Hepatocyte (in vitro differentiated cells): ENCODE measurements around the gene TMEM150A. TPM values are rescaled to one million over a fixed set of nuclear protein-coding genes. Genes with fewer than 3 reads are reported as not detected.

Experiments used
- DNase-seq: peaks from one replicate; pipeline ENCODE4 v3.0.0-alpha.2; 2016; ENCODE audit warnings: low spot score
- H2AFZ ChIP-seq: fragments of 200-600 bp; sonication (generic); 2 replicates; pipeline ENCODE4 v1.6.0; 2016; ENCODE audit warnings: antibody characterized with exemption, mild to moderate bottlenecking
- H3K27ac ChIP-seq: fragments of 200-600 bp; sonication (generic); 2 replicates; pipeline ENCODE4 v1.5.1; 2016; ENCODE audit warnings: mild to moderate bottlenecking
- H3K27me3 ChIP-seq: fragments of 200-600 bp; sonication (generic); 2 replicates; pipeline ENCODE4 v1.6.1; 2016
- H3K36me3 ChIP-seq: fragments of 200-600 bp; sonication (generic); replicated peaks from 2 replicates; pipeline ENCODE4 v1.5.1; 2016; ENCODE audit warnings: low read depth; ENCODE audit not compliant: insufficient read depth
- H3K4me1 ChIP-seq: fragments of 200-600 bp; sonication (generic); 2 replicates; pipeline ENCODE4 v1.5.1; 2016; ENCODE audit warnings: mild to moderate bottlenecking, moderate library complexity; ENCODE audit not compliant: insufficient read depth
- H3K4me2 ChIP-seq: fragments of 200-600 bp; sonication (generic); 2 replicates; pipeline ENCODE4 v1.6.0; 2016
- H3K4me3 ChIP-seq: fragments of 200-600 bp; sonication (generic); 2 replicates; pipeline ENCODE4 v1.5.1; 2016; ENCODE audit warnings: mild to moderate bottlenecking
- H3K79me2 ChIP-seq: fragments of 200-600 bp; sonication (generic); 2 replicates; pipeline ENCODE4 v1.6.0; 2017; ENCODE audit warnings: mild to moderate bottlenecking
- H3K9me2 ChIP-seq: fragments of 200-600 bp; sonication (generic); replicated peaks from 2 replicates; pipeline ENCODE4 v1.6.0; 2017; ENCODE audit warnings: mild to moderate bottlenecking; ENCODE audit not compliant: insufficient read depth
- H3K9me3 ChIP-seq: fragments of 200-600 bp; sonication (generic); 2 replicates; pipeline ENCODE4 v1.5.1; 2016; ENCODE audit warnings: low read depth, mild to moderate bottlenecking
- H4K20me1 ChIP-seq: fragments of 200-600 bp; sonication (generic); 2 replicates; pipeline ENCODE4 v1.6.0; 2016; ENCODE audit warnings: mild to moderate bottlenecking; ENCODE audit not compliant: insufficient read depth, poor library complexity, severe bottlenecking
- EZH2 ChIP-seq: fragments of 200-600 bp; sonication (generic); IDR thresholded peaks from 2 replicates; pipeline ENCODE4 v1.6.1; 2016; ENCODE audit warnings: antibody characterized with exemption, mild to moderate bottlenecking, borderline replicate concordance
- EZH2phosphoT487 ChIP-seq: fragments of 200-600 bp; sonication (generic); IDR thresholded peaks from one replicate; pipeline ENCODE4 v1.6.1; 2018; ENCODE audit warnings: antibody characterized with exemption, mild to moderate bottlenecking, low read depth, moderate library complexity; ENCODE audit not compliant: unreplicated experiment, severe bottlenecking
- WGBS: methylation state at CpG from one replicate; pipeline ENCODE4 v1.1.6; 2016; ENCODE audit warnings: low lambda C conversion rate; ENCODE audit errors: missing lambda C conversion rate; 5-methylcytosine and 5-hydroxymethylcytosine counted together
- polyA plus RNA-seq: library from polyadenylated mRNA; unstranded; fragments of >200 nt; fragmentation: Nextera tagmentation; extraction: Ambion mirVana; gene quantifications from 2 replicates; pipeline ENCODE4 v1.2.1, GENCODE V29; 2016
- total RNA-seq: library from RNA; depleted of rRNA; stranded (reverse); fragments of >200 nt; gene quantifications from 2 replicates; pipeline ENCODE4 v1.2.3, GENCODE V29; 2014
- TF ChIP-seq, protein P1 (sequence below): fragments of 200-600 bp; sonication (generic); IDR thresholded peaks from 2 replicates; pipeline ENCODE4 v1.5.1; 2016; ENCODE audit warnings: antibody characterized with exemption, mild to moderate bottlenecking; ENCODE audit not compliant: poor library complexity

Gene TMEM150A
- total and polyA plus RNA-seq, 2 experiments from 2014 or later, result 25.7 to 67.9 TPM

- no peaks in the 10 kb centered on the region for H3K27me3 ChIP-seq
- DNase-seq, result no peak
- no peak overlapping the region for H2AFZ ChIP-seq
- no peaks in the 10 kb centered on the region for H3K9me2 ChIP-seq
- H3K4me1 ChIP-seq, result peaks cover 6% of the 10 kb centered on the region
- no peak overlapping the region for H3K4me3 ChIP-seq
- peaks cover 3% of the 10 kb centered on the region for H3K79me2 ChIP-seq
- no peaks in the 10 kb centered on the region for H4K20me1 ChIP-seq
- no peak overlapping the region for H3K4me2 ChIP-seq
- no peak overlapping the region for H3K27ac ChIP-seq
- WGBS, result 96% methylated on average over 2 of the region's 2 CpGs
- H3K9me3 ChIP-seq, result no peaks in the 10 kb centered on the region
- TF ChIP-seq EZH2phosphoT487 (no peak), EZH2 (no peak)
- TF ChIP-seq, protein P1, sequence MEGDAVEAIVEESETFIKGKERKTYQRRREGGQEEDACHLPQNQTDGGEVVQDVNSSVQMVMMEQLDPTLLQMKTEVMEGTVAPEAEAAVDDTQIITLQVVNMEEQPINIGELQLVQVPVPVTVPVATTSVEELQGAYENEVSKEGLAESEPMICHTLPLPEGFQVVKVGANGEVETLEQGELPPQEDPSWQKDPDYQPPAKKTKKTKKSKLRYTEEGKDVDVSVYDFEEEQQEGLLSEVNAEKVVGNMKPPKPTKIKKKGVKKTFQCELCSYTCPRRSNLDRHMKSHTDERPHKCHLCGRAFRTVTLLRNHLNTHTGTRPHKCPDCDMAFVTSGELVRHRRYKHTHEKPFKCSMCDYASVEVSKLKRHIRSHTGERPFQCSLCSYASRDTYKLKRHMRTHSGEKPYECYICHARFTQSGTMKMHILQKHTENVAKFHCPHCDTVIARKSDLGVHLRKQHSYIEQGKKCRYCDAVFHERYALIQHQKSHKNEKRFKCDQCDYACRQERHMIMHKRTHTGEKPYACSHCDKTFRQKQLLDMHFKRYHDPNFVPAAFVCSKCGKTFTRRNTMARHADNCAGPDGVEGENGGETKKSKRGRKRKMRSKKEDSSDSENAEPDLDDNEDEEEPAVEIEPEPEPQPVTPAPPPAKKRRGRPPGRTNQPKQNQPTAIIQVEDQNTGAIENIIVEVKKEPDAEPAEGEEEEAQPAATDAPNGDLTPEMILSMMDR, result no peak
- no peaks in the 10 kb centered on the region for H3K36me3 ChIP-seq
Observed at GRCh38 chr2:85646166-85646565, 43.7 kb upstream of the TMEM150A start.

DNA sequence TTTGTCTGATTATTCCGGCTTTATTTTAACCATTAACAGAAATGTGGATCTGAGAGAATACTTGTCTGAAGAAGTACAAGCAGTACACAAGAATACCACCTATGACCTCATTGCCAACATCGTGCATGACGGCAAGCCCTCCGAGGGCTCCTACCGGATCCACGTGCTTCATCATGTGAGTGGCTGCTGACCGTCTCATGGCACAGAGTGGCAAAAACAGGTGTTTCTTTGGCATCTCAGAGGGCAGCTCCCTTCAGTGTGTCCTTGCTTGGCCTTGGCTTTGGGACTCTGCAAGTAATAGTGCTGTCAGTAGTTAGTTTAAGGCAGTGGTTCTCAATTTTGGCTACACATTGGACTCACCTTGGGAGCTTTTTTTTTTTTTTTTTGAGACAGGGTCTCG lies 42.4 kb upstream of the TMEM150A start:
- no peaks in the 10 kb centered on the region for H3K9me3 ChIP-seq
- TF ChIP-seq EZH2phosphoT487 (no peak), EZH2 (no peak)
- TF ChIP-seq, protein P1, result no peak
- peaks cover 6% of the 10 kb centered on the region for H3K4me1 ChIP-seq
- no peak overlapping the region for H3K4me2 ChIP-seq
- H2AFZ ChIP-seq, result no peak overlapping the region
- H3K27me3 ChIP-seq, result no peaks in the 10 kb centered on the region
- no peaks in the 10 kb centered on the region for H3K36me3 ChIP-seq
- no peak overlapping the region for H3K4me3 ChIP-seq
- no peak for DNase-seq
- H4K20me1 ChIP-seq, result no peaks in the 10 kb centered on the region
- H3K27ac ChIP-seq, result no peak overlapping the region
- no peaks in the 10 kb centered on the region for H3K9me2 ChIP-seq
- peaks cover 6% of the 10 kb centered on the region for H3K79me2 ChIP-seq
- WGBS, result 98% methylated on average over 8 of the region's 8 CpGs

DNA sequence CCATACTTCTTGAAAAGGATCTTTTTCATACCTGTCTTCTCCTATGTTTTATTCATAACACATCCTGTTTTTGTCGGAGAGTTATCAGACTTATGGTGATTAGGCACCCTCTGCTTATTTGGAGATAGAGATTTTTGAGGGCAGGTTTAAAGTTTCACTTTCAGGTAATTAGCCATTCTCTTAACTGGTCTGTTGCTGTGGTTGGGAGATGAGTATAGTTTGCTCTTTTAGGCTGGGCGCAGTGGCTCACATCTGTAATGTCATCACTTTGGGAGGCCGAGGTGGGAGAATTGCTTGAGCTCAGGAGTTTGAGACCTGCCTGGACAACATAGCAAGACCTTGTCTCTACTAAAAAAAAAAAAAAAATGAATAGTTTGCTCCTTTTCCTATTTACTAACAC lies 40.2 kb upstream of the TMEM150A start:
- Histone ChIP-seq H3K27ac (no peak overlapping the region), H3K4me3 (no peak overlapping the region), H3K4me2 (no peak overlapping the region), H4K20me1 (no peaks in the 10 kb centered on the region), H2AFZ (no peak overlapping the region), H3K9me2 (no peaks in the 10 kb centered on the region), H3K36me3 (no peaks in the 10 kb centered on the region), H3K79me2 (peaks cover 12% of the 10 kb centered on the region), H3K9me3 (no peaks in the 10 kb centered on the region), H3K27me3 (no peaks in the 10 kb centered on the region), H3K4me1 (no peaks in the 10 kb centered on the region)
- TF ChIP-seq EZH2 (no peak), EZH2phosphoT487 (no peak)
- TF ChIP-seq, protein P1, result no peak
- no peak for DNase-seq
- 99% methylated on average over 3 of the region's 3 CpGs for WGBS

DNA sequence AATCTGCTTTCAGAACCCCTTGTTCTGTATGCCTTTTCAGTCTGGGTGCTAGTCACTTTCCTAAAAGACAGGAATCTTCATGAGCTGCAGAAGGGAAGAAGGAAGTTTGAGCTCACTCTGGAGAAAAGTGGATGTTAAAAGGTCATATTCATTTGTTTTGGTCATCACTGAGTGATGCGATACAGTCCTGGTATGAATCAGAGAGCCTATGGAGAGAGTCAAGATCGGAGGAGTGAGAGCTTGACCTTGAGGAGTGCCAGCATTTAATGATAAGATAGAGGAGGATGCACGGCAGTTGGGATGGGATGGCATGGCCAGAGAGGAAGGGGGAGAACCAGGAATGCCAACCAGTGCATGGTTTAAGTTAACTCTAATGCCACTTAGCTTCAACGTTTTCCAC lies 33.1 kb upstream of the TMEM150A start:
- Histone ChIP-seq H3K36me3 (no peaks in the 10 kb centered on the region), H3K27me3 (no peaks in the 10 kb centered on the region), H3K27ac (no peak overlapping the region), H4K20me1 (no peaks in the 10 kb centered on the region), H3K4me1 (no peaks in the 10 kb centered on the region), H3K9me3 (no peaks in the 10 kb centered on the region), H3K79me2 (peaks cover 13% of the 10 kb centered on the region), H3K4me3 (no peak overlapping the region), H2AFZ (no peak overlapping the region), H3K9me2 (no peaks in the 10 kb centered on the region), H3K4me2 (no peak overlapping the region)
- WGBS, result 86% methylated on average over 4 of the region's 4 CpGs
- TF ChIP-seq, protein P1, result no peak
- TF ChIP-seq EZH2 (no peak), EZH2phosphoT487 (no peak)
- DNase-seq, result no peak
